GM12891 (cell line): ENCODE measurements around the gene LCK.

Experiments
- DNase-seq: peaks from one replicate; pipeline ENCODE4 v3.0.0; 2011; ENCODE audit warnings: low spot score; ENCODE audit not compliant: insufficient read length
- FAIRE-seq: peaks from 2 replicates; lab custom pipeline; 2011; peaks lifted over from hg19 to GRCh38; lab: Jason Lieb, UNC
- PAX5 ChIP-seq: IDR thresholded peaks from 2 replicates; pipeline ENCODE4 v1.6.1; 2011; ENCODE audit warnings: low read length, moderate library complexity, mild to moderate bottlenecking; ENCODE audit not compliant: insufficient read depth, severe bottlenecking
- POLR2A ChIP-seq: IDR thresholded peaks from 2 replicates; pipeline ENCODE4 v1.6.1; 2011; ENCODE audit warnings: low read depth, low read length, control low read depth
- POLR2AphosphoS5 ChIP-seq: IDR thresholded peaks from 2 replicates; pipeline ENCODE4 v1.6.1; 2011; ENCODE audit warnings: low read depth, low read length, control low read depth
- POU2F2 ChIP-seq: IDR thresholded peaks from 2 replicates; pipeline ENCODE4 v1.6.1; 2011; ENCODE audit warnings: low read depth, mild to moderate bottlenecking, control low read depth, low read length, moderate library complexity
- SPI1 ChIP-seq: IDR thresholded peaks from 2 replicates; pipeline ENCODE4 v1.6.1; 2011; ENCODE audit warnings: low read depth, low read length, control low read depth
- TAF1 ChIP-seq: IDR thresholded peaks from 2 replicates; pipeline ENCODE4 v1.6.1; 2011; ENCODE audit warnings: low read depth, low read length, control low read depth

The LCK gene

GRCh38 chr1:32333251-32333963 lies 82.3 kb downstream of the LCK start:
- peak; percentile 26 for FAIRE-seq
- TF ChIP-seq TAF1 (no peak), PAX5 (no peak), POU2F2 (no peak), POLR2AphosphoS5 (no peak; the same call in 1 of the 2 replicates), POLR2A (no peak), SPI1 (no peak)
- no peak for DNase-seq

GRCh38 chr1:32334274-32334861 lies 83.3 kb downstream of the LCK start:
- DNase-seq (no peak), FAIRE-seq (peak; percentile 59)
- TF ChIP-seq PAX5: no peak
- peak; percentile 66; the same call in 1 of the 2 replicates for TF ChIP-seq POLR2A
- peak; percentile 80 for TF ChIP-seq POLR2AphosphoS5
- no peak for TF ChIP-seq TAF1

GRCh38 chr1:32334864-32335534 lies 83.9 kb downstream of the LCK start:
- FAIRE-seq: peak; percentile 79
- TF ChIP-seq SPI1: no peak
- TF ChIP-seq POU2F2: 0 out of 2 replicates have a peak, but pooled peaks have one; percentile 27
- peak; percentile 50 for DNase-seq

GRCh38 chr1:32335535-32335789 lies 84.4 kb downstream of the LCK start:
- DNase-seq (no peak), FAIRE-seq (no peak)
- no peak for TF ChIP-seq SPI1
- no peak for TF ChIP-seq POLR2AphosphoS5
- TF ChIP-seq POLR2A: no peak
- TF ChIP-seq PAX5: no peak
- TF ChIP-seq TAF1: no peak
